AML-193 (cell line): ENCODE data around the gene DCST1.

Experiments
- DNase-seq, 2 experiments: peaks; one replicate each; lab custom pipeline; 2025; lab: John Stamatoyannopoulos, UW

Gene DCST1

DNA sequence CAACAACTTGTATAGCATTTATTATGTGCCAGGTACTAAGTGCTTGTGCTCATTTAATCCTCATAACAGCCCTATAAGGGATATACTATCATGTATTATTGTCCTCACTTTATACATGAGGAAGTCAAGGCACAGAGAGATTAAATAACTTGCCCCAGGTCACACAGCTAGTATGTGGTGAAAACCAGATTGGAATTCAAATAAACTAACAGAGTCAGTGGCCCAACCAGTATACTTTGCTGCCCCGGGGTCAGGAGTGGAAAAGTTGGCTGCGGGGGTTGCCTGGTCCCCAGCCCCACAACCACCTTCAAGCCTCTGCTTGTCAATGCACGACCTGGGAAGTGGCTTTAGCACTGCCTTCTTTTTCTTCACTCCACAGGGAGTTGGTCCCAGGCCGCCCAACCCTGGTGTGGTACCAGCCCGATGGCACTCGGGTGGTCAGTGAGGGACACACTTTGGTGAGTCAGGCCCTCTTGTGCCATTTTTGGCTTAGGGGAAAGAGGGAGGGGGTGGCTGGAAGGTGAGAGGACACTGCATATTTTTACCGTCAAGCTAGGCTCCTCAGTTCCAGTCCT lies 20.0 kb downstream of the DCST1 start:
- no peak for DNase-seq

DNA sequence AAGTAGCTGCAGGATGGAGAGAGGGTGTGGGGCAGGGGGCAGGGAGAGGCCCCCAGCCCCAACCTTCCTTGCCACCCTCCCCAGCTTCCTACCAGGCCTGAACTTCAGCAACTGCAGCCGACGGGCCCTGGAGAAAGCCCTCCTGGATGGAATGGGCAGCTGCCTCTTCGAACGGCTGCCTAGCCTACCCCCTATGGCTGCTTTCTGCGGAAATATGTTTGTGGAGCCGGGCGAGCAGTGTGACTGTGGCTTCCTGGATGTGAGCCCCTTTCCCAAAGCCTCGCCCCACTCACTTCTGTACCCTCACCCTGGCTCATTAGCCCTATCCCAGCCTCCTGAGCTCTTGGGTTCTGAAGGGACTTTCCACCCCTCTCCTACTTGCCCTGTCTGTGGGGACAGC lies 23.5 kb downstream of the DCST1 start:
- no peak for DNase-seq

DNA sequence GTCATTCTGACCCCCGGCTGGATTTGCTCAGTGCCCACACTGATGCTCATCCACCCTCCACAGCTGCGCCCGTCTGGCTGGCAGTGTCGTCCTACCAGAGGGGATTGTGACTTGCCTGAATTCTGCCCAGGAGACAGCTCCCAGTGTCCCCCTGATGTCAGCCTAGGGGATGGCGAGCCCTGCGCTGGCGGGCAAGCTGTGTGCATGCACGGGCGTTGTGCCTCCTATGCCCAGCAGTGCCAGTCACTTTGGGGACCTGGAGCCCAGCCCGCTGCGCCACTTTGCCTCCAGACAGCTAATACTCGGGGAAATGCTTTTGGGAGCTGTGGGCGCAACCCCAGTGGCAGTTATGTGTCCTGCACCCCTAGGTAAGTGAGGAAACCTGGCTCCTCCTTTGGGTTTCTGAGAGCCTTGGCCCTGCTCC lies 24.2 kb downstream of the DCST1 start:
- DNase-seq: no peak

DNA sequence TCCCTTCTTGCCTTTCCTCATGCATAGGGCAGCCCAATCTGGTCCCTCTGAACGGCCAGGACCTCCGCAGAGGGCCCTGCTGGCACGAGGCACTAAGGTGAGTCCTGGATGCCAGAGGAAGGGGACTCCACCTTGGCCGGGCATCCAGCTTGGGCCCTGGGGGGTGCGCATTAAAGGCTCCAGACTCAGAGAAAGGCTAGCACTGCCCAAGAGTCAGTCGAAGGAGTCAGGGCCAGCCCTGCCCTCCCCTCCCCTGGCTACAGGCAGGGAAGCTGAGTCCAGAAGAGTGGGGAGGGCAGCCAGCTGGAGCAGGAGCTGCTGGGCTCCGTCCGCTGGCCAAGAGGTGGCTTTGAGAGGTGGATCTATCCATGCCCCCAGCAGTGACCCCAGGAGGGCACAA lies 27.1 kb downstream of the DCST1 start:
- no peak for DNase-seq

DNA sequence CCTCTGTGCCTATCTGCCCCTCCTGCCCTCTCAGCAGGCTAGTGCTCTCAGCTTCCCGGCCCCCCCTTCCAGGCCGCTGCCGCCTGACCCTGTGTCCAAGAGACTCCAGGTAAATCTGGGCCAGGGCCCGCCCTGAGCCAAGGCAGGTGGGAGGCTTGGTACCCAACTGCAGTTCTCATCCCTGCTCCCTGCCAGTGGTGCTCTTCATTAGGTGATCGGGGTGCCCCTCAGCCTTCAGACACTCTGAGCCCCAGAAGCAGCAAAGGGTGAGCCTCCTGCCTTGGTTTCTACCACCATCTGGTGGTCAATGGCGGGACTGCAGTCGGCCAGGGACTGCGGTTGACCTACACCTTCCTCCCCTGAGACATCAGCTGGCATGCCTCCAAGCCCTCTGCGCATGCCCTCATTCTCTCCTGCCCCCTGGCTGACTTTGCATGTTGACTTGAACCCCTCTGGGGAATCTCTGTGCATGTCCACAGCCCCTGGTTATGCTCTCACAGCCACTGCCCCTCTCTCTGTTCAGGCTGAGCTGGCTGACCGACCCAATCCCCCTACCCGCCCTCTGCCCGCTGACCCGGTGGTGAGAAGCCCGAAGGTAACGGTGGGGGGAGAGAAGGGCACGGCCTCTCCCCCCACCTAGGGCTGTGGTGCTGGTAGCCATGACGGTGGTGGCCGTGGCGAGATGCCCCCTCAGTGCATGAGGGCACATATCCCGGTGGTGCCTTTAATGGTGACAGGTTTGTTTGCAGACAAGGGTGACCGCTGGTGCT lies 27.9 kb downstream of the DCST1 start:
- DNase-seq: peak; percentile 74

DNA sequence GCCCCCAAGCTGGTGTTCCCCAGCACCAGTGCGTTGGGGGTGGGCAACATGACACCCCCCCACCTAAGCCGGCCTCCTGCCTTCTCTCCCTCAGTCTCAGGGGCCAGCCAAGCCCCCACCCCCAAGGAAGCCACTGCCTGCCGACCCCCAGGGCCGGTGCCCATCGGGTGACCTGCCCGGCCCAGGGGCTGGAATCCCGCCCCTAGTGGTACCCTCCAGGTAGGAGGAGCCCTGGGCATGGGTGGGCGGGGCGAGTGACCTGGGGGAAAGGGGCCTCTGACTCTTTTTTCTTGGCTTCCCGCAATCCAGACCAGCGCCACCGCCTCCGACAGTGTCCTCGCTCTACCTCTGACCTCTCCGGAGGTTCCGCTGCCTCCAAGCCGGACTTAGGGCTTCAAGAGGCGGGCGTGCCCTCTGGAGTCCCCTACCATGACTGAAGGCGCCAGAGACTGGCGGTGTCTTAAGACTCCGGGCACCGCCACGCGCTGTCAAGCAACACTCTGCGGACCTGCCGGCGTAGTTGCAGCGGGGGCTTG lies 28.6 kb downstream of the DCST1 start:
- DNase-seq: no peak

DNA sequence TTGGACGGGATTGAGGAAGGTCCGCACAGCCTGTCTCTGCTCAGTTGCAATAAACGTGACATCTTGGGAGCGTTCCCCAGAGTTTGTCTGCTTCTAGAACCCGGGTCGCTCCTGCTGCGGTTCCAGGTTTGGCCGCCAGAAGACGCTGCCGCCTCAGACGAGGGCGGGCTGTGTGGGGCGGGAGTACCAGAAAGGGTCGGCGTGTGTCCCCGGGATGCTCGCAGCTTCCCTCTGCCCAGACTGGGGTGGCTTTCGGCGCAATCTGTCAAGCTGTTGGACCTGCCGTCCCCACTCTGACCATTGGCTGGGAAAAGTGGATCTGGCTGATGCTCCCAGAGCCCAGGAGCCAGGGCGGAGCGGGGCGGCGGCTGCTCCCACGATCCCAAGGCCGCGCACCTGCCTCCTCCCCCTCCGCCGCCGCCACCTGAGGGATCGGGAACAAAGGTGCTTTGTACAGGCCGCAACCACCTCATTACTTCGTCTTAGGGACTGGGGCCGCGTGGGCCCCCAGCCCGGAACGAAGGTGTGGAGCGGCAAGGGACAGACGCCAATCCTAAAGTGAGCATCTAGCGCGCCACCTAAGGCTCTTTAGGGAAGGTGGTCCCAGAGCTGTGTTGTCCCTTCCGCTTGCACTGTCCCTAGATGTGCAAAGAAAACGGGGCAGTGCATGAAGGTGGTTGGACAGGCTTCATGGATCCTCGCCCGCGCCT lies 29.2 kb downstream of the DCST1 start:
- DNase-seq: no peak

DNA sequence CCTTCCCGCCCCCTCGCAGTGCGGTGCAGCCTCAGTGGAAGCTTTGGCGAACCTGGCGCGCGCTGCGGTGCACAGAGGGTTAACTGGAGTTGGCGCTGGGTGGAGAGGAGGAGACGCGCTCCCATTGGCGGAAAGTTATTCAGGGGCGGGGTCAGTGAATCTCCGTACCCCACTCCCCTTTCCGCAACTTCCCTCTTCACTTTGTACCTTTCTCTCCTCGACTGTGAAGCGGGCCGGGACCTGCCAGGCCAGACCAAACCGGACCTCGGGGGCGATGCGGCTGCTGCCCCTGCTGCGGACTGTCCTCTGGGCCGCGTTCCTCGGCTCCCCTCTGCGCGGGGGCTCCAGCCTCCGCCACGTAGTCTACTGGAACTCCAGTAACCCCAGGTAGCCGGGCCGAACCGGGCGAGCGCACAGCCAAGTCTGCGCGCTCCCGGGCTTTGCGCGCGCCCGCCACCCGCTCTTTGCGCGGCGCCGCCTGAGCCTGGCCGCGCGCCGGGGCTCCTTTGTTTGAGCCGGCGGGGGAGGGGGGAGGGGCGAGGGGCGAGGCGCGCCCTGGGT lies 30.0 kb downstream of the DCST1 start, which contains the start of gene EFNA4:
EFNA4 (plus strand) TSS at position 191 of the 561 bp plus-strand sequence; CDS start at position 275, 84 bp downstream.
- DNase-seq: peak; percentile 84 to 88

DNA sequence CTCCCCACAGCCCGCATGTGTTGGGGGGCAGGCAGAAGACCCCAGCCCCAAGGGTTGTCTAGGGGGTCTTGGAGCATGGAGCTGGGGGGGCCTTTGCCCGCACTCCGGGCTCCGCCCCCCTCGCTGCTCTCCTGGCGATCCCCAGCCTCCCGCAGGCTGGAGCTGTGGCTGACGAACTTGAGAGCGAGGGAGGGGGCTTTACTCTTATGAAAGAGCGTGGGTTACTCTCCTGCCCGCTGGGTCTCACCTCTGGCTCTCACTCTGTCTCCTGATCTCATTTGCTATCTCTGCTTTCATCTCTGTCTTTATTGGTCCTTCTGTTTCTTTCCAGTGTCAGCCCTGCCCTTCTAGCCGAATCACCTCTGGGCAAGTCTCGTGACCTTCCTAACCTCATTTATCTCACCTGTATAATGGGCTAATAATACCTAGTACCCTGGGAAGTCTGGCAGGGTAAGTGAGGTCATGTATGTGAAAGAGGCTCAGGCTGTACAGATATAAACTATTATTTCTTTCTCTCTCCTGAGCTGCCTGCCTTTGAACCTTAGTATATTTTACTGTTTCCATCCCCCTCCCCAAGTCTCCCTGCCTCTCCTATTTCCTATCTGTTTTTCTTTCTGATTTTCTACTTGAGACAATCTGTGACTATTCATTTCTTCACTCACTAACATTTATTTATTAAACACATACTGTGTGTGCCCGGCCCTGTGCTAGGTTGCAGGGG lies 30.6 kb downstream of the DCST1 start:
- peak in 1 of 2 experiments; percentile 13 for DNase-seq

DNA sequence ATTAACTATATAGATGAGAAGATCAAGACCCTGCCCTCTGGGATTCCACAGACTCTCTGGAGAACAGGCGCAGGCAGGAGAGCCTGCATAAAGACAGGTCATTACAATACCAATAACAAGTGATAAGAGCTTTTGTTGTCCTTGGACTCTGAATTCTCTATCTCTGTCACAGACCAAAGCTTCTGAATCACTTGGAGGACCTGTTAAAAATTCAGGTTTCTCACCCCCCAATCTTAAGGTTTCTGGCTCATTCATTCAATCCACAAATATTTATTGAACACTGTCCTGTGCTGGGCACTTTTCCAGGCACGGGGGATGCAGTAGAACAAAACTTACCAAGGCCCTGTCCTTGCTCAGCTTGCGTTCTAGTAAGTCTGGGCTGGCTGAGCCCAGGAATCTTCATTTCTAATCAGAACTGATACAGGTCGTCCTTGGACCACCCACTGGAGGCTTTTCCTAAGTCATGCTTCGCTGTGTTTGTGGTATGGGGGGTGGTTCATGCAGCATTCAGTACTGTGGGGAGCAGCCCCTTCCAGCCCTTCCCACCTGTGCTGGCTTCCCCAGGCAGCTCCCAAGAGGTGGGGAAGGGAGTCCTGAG lies 31.3 kb downstream of the DCST1 start:
- no peak for DNase-seq

DNA sequence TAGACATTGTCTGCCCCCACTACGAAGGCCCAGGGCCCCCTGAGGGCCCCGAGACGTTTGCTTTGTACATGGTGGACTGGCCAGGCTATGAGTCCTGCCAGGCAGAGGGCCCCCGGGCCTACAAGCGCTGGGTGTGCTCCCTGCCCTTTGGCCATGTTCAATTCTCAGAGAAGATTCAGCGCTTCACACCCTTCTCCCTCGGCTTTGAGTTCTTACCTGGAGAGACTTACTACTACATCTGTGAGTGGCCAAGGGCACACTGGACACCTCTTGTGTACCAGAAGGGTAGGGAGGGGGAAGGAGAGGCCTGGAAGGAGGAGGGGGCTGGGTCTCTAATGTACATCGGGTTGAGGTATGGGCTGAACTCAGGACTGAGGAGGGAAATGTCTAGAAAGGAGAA lies 33.2 kb downstream of the DCST1 start:
- DNase-seq: no peak

DNA sequence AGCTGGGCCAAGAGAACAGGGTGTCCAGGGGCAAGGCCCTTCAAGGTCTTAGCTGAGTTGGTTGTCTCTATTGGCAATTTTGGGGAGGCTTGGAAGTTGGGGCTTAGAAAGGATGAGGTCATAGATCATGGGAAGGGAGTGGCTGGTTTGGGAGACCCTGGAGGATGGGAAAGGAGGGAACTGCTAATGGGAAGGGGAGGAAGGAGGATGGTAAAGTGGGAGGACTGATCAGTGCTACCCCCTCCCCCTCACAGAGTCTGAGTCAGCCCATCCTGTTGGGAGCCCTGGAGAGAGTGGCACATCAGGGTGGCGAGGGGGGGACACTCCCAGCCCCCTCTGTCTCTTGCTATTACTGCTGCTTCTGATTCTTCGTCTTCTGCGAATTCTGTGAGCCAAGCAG lies 35.0 kb downstream of the DCST1 start:
- no peak for DNase-seq

DNA sequence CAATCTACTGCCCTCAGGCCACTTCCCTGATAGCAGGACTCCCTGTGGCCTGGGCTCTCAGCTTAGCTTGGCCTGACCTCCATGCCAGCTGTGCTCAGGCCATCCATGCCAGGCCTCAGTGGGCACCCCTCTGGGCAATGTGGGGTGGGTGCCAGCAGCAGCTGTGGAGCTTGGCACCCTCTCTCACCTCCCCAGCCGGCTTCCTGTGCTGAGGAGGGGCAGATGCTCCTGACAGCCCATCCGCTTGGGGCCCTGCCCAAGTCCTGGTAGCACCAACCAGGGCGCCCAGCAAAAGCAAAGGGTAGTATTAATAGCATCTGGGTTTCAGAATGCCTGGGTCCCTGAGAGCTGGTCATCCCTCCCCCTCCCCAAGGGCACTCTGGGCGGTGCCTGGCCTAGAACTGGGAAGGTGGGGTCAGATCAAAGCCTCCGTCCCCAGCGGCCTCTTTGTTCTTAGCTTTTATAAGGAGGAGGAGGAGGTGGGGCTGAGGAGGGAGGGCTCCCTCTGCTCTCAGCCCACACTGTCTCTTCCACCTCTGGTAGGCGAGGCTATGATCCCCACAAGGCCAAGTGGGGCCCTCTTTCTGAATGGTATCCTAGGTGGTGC lies 36.0 kb downstream of the DCST1 start:
- no peak for DNase-seq

DNA sequence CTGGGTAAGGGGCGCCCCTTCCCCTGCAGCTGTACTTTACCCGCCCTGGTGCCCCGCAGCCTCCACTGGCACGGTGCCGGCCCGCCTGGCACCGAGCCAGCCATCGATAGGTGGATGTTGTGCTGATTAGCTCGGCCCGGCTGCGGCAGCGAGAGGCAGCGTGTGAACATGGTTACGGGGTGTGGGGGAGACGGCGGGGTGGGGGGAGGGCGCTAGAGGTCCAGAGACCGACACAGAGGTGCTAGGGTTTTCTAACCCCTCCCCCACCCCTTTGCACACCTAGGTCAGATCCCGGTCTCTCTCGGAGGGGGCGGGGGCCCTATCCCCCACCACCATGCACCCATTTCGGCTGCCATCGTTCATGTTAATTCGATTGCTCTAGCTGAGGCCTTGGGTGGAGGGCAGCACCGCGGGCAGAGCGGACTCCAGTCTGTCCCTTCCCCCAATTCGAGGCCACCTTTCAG lies 36.6 kb downstream of the DCST1 start:
- DNase-seq: no peak

DNA sequence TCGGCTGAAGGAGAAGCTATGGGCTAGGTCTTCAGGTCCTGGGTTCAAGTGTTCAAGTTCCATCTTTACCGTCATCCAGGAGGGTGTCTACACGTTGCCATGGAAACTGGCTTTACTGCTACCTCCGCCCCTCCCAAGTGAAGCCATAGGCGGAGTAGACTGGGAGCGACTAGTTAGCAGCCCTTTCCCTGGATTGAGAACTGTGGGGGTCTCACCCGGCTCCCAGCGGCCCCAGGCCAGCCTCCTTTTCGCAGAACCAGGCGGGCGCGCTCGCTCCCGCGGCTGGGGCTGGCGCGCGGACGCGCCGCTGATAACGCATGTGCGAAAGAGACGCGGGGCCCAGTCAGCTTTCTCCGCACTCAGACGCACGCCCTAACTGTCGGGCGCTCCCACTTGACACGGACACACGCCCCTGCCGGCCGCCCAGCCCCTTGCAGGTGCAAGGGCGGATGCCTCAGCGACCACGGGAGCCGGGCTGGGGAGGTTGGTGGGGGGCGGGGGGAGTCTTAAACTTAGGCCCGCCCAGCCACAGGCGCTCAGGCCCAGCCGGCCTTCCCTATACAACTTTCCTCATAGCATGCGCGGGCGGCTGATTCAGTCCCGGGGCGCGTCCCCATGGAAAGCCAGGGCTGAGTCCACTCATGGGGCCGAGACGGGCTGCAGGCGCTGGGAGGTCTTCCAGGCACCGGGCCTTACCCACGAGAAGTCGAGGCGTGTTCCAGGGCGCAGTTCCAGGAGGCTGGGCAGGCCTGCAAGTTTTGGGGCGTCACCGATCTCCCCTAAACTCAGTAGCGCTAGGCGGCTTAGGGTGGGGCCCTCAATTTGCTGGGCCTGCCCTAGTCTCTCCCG lies 37.3 kb downstream of the DCST1 start:
- DNase-seq: peak; percentile 54 to 60

DNA sequence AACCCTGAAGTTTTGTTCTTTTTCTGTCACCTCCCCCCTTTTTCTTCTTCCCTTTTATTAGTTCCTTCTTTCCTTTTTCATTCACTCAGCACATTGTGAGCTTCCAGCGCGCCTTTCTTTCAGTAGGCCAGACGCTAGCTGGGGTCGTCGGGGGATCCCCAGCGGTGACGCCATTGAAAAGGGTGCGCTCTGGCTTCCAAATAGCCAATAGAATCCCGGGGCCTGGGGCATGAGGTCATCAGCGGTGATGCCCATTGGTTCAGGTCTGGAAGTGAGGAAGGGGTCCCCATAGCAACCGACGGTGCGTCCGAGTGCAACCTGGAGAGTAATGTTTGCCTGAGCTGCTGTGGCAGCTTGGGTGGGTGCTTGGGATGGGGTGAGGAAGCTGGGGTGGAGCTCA lies 38.1 kb downstream of the DCST1 start:
- no peak for DNase-seq

DNA sequence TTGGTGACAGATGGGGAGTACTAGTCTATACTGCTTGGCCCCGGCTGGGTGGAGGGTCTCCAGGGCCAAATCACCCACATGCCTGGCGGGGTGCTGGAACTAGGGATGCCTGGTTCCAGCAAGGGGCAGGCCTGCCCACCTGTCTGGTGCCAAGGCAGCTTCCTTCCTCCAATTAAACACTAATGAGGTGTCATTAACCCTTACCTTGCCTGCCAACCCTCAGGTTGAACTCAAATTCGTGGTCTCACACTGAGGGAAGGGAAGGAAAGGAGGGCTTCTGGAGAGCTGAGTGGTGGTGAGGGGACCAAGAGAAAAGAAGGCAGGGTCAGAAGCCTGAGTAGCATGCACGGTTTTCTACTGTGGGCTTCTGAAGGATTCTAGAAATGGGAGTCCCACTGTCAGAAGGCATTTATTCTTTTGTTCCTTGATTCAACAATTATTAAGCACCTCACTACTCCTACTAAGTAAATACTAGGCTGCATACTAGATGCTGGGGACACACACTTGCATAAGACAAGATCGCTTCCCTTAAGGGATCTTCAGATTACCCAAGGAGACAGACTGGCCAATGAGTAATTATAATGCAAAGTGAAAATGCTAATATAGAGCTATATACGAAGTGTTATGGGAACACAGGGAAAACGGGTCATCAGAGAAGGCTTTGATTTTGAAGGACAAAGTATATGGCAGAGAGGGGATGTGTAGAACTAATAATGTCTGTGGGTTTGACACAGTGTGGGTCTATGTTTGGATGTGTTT lies 39.1 kb downstream of the DCST1 start:
- DNase-seq: no peak

DNA sequence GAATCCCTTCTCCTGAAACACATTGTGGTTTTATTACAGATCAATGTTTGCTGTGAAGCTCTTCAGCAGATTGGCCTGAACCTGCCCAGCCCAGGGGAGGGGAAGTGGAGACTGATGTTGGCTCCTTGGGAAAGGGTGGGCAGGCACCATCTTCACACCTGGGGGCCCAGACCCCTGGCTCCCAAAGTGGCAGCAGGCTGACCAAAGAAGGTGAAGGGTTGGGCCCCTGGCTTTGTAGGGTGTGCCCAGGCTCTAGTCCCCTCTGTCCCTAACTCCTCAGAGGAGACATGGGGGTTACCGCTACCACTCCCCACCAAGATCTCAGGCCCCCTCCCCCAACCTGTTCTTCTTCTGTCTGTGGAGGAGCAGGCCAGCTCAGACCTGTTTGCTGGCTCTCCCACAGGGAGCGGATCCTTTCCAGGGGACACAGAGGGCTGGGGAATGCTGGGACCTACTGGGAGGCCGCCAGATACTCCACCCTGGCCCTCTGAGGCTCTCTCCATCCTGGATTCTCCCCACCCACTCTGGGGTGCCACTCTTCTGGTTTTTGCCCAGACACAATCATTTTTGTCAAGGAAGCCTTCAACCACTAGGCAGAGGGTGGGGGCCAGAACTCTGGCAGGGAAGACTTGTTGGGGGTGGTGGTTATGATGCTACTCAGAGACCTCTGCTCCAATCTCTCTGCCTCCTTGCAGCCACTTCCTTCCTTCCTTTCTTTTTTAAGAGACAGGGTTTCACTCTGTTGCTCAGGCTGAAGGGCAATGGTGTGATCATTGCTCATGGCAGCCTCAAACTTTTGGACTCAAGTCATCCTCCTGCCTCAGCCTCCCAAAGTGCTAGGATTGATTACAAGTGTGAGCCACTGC lies 40.0 kb downstream of the DCST1 start:
- no peak for DNase-seq
